Loucy (cell line): ENCODE measurements around the gene MMP2.

Source experiments
- H2AFZ ChIP-seq: fragments of 200-600 bp; sonication (generic); 2 replicates; pipeline ENCODE4 v1.6.0; 2016; ENCODE audit warnings: antibody characterized with exemption, mild to moderate bottlenecking, low read length, moderate library complexity
- H3F3A ChIP-seq: fragments of 200-600 bp; 2 replicates; pipeline ENCODE4 v1.6.0; 2016; ENCODE audit warnings: antibody characterized with exemption, low read depth, mild to moderate bottlenecking
- H3K27me3 ChIP-seq: fragments of 200-600 bp; sonication (generic); 2 replicates; pipeline ENCODE4 v1.6.1; 2014; ENCODE audit warnings: low read length, mild to moderate bottlenecking; ENCODE audit not compliant: insufficient read depth, poor library complexity, severe bottlenecking
- H3K36me3 ChIP-seq: fragments of 200-600 bp; sonication (generic); 2 replicates; pipeline ENCODE4 v1.6.1; 2016; ENCODE audit warnings: low read length; ENCODE audit not compliant: insufficient read depth
- H3K4me1 ChIP-seq: fragments of 200-600 bp; sonication (generic); 2 replicates; pipeline ENCODE4 v1.5.1; 2014; ENCODE audit warnings: low read length, mild to moderate bottlenecking; ENCODE audit not compliant: insufficient read depth, poor library complexity, severe bottlenecking
- H3K4me2 ChIP-seq: fragments of 200-600 bp; sonication (generic); 2 replicates; pipeline ENCODE4 v1.6.0; 2014; ENCODE audit warnings: antibody characterized with exemption, low read length, low read depth, mild to moderate bottlenecking; ENCODE audit not compliant: poor library complexity, severe bottlenecking
- H3K4me3 ChIP-seq: fragments of 200-600 bp; sonication (generic); 2 replicates; pipeline ENCODE4 v1.5.1; 2014; ENCODE audit warnings: low read length, mild to moderate bottlenecking, mixed read lengths; ENCODE audit not compliant: poor library complexity, severe bottlenecking
- H3K79me2 ChIP-seq: fragments of 200-600 bp; sonication (generic); 2 replicates; pipeline ENCODE4 v1.6.1; 2014; ENCODE audit warnings: low read length; ENCODE audit not compliant: insufficient read depth
- H3K9ac ChIP-seq: fragments of 200-600 bp; sonication (generic); 2 replicates; pipeline ENCODE4 v1.6.0; 2014; ENCODE audit warnings: mild to moderate bottlenecking, low read depth, low read length, moderate library complexity; ENCODE audit not compliant: poor library complexity, severe bottlenecking
- H3K9me2 ChIP-seq: fragments of 200-600 bp; sonication (generic); replicated peaks from 2 replicates; pipeline ENCODE4 v1.6.1; 2016; ENCODE audit warnings: low read depth, low read length, mixed read lengths
- H3K9me3 ChIP-seq: fragments of 200-600 bp; sonication (generic); 2 replicates; pipeline ENCODE4 v1.6.1; 2014; ENCODE audit warnings: mild to moderate bottlenecking, antibody characterized with exemption, low read length, low read depth; ENCODE audit not compliant: insufficient read depth
- H4K20me1 ChIP-seq: fragments of 200-600 bp; sonication (generic); 2 replicates; pipeline ENCODE4 v1.6.0; 2014; ENCODE audit warnings: antibody characterized with exemption, low read length, mild to moderate bottlenecking; ENCODE audit not compliant: insufficient read depth, poor library complexity, severe bottlenecking
- CTCF ChIP-seq: fragments of 200-600 bp; sonication (generic); conservative IDR thresholded peaks from 2 replicates; pipeline ENCODE4 v1.5.1; 2014; ENCODE audit warnings: mild to moderate bottlenecking, antibody characterized with exemption, low read length
- EZH2phosphoT487 ChIP-seq: fragments of 200-600 bp; IDR thresholded peaks from 2 replicates; pipeline ENCODE4 v1.6.1; 2018; ENCODE audit warnings: antibody characterized with exemption, mild to moderate bottlenecking, moderate library complexity, borderline replicate concordance

The MMP2 gene

GRCh38 chr16:55502801-55503366 lies 23.9 kb downstream of the MMP2 start:
- H3K9me3 ChIP-seq = no peaks in the 10 kb centered on the region
- H3F3A ChIP-seq = no peaks in the 10 kb centered on the region
- TF ChIP-seq CTCF = no peak
- TF ChIP-seq EZH2phosphoT487 = no peak
- peaks cover 40% of the 10 kb centered on the region for H3K4me1 ChIP-seq
- H4K20me1 ChIP-seq = no peaks in the 10 kb centered on the region
- no peaks in the 10 kb centered on the region for H3K9me2 ChIP-seq
- H3K36me3 ChIP-seq = no peaks in the 10 kb centered on the region
- no peak overlapping the region for H3K4me3 ChIP-seq
- no peaks in the 10 kb centered on the region for H3K27me3 ChIP-seq
- no peak overlapping the region for H3K9ac ChIP-seq
- H2AFZ ChIP-seq = no peak overlapping the region
- H3K4me2 ChIP-seq = no peak overlapping the region
- no peaks in the 10 kb centered on the region for H3K79me2 ChIP-seq

GRCh38 chr16:55503726-55504550 lies 24.9 kb downstream of the MMP2 start:
- H4K20me1 ChIP-seq = no peaks in the 10 kb centered on the region
- no peaks in the 10 kb centered on the region for H3K9me3 ChIP-seq
- H3K9ac ChIP-seq = no peak overlapping the region
- no peaks in the 10 kb centered on the region for H3K27me3 ChIP-seq
- H3K4me1 ChIP-seq = peaks cover 35% of the 10 kb centered on the region
- no peaks in the 10 kb centered on the region for H3F3A ChIP-seq
- no peak overlapping the region for H3K4me3 ChIP-seq
- no peak for TF ChIP-seq CTCF
- no peak for TF ChIP-seq EZH2phosphoT487
- no peaks in the 10 kb centered on the region for H3K79me2 ChIP-seq
- H3K36me3 ChIP-seq = no peaks in the 10 kb centered on the region
- no peak overlapping the region for H2AFZ ChIP-seq
- no peak overlapping the region for H3K4me2 ChIP-seq
- H3K9me2 ChIP-seq = no peaks in the 10 kb centered on the region

GRCh38 chr16:55505333-55506015 lies 26.5 kb downstream of the MMP2 start:
- Histone ChIP-seq H2AFZ (no peak overlapping the region), H4K20me1 (no peaks in the 10 kb centered on the region), H3K79me2 (no peaks in the 10 kb centered on the region), H3K9me2 (no peaks in the 10 kb centered on the region), H3K9me3 (no peaks in the 10 kb centered on the region), H3K4me1 (peaks cover 30% of the 10 kb centered on the region), H3F3A (no peaks in the 10 kb centered on the region), H3K9ac (no peak overlapping the region), H3K36me3 (no peaks in the 10 kb centered on the region), H3K4me2 (no peak overlapping the region), H3K27me3 (no peaks in the 10 kb centered on the region), H3K4me3 (no peak overlapping the region)
- TF ChIP-seq CTCF = no peak
- no peak for TF ChIP-seq EZH2phosphoT487
